Measurements from ENCODE around the gene CMTM2.
"Not testable (repeated sequence)": the region's sequence is repeated elsewhere in the genome, so short reads cannot be mapped to it uniquely, and the experiment has no call there.

The CMTM2 gene

GRCh38 chr16:66629856-66630255 is 50.6 kb downstream of the CMTM2 start:
- H3K4me3 ChIP-seq (ENCODE audit: low read depth, low read length), result no peak overlapping the region
- no peak for DNase-seq (ENCODE audit: low read depth)
- TF ChIP-seq MAX (IDR thresholded peaks at IDR 0.05; ENCODE audit: low read depth, low read length) (no peak), CTCF (IDR thresholded peaks at IDR 0.05; ENCODE audit: low read depth, low read length) (no peak), POLR2A (IDR thresholded peaks at IDR 0.05; ENCODE audit: extremely low read depth, insufficient read length) (no peak), MYC (IDR thresholded peaks at IDR 0.05; ENCODE audit: low read depth, low read length) (no peak)

GRCh38 chr16:66630561-66631260 is 51.4 kb downstream of the CMTM2 start:
- H3K4me3 ChIP-seq (ENCODE audit: low read depth, low read length); DNase-seq (ENCODE audit: low read depth): not testable (repeated sequence)

- not testable (repeated sequence) for H3K4me3 ChIP-seq (ENCODE audit: low read depth, low read length); DNase-seq (ENCODE audit: low read depth)
These were observed 52.3 kb downstream of the CMTM2 start for GRCh38 chr16:66631558-66631957.

- no peak for DNase-seq (ENCODE audit: low read depth)
- no peak overlapping the region for H3K4me3 ChIP-seq (ENCODE audit: low read depth, low read length)
- no peak for TF ChIP-seq MYC (IDR thresholded peaks at IDR 0.05; ENCODE audit: low read depth, low read length)
- no peak for TF ChIP-seq MAX (IDR thresholded peaks at IDR 0.05; ENCODE audit: low read depth, low read length)
- TF ChIP-seq POLR2A (IDR thresholded peaks at IDR 0.05; ENCODE audit: extremely low read depth, insufficient read length), result no peak
- TF ChIP-seq CTCF (IDR thresholded peaks at IDR 0.05; ENCODE audit: low read depth, low read length), result no peak
These were observed 55.4 kb downstream of the CMTM2 start for GRCh38 chr16:66634527-66635196.

GRCh38 chr16:66635406-66635805 is 56.1 kb downstream of the CMTM2 start:
- no peak overlapping the region for H3K4me3 ChIP-seq (ENCODE audit: low read depth, low read length)
- TF ChIP-seq POLR2A (IDR thresholded peaks at IDR 0.05; ENCODE audit: extremely low read depth, insufficient read length), result no peak
- TF ChIP-seq CTCF (IDR thresholded peaks at IDR 0.05; ENCODE audit: low read depth, low read length), result no peak
- TF ChIP-seq MYC (IDR thresholded peaks at IDR 0.05; ENCODE audit: low read depth, low read length), result no peak
- DNase-seq (ENCODE audit: low read depth), result no peak

GRCh38 chr16:66636199-66636598 is 56.9 kb downstream of the CMTM2 start:
- no peak overlapping the region for H3K4me3 ChIP-seq (ENCODE audit: low read depth, low read length)
- TF ChIP-seq MAX (IDR thresholded peaks at IDR 0.05; ENCODE audit: low read depth, low read length) (no peak), POLR2A (IDR thresholded peaks at IDR 0.05; ENCODE audit: extremely low read depth, insufficient read length) (no peak)
- DNase-seq (ENCODE audit: low read depth), result no peak

GRCh38 chr16:66637806-66638205 is 58.5 kb downstream of the CMTM2 start:
- no peak for DNase-seq (ENCODE audit: low read depth)
- H3K4me3 ChIP-seq (ENCODE audit: low read depth, low read length), result no peak overlapping the region
- no peak for TF ChIP-seq POLR2A (IDR thresholded peaks at IDR 0.05; ENCODE audit: extremely low read depth, insufficient read length)

Data from NB4 (cell line).